HepG2 (cell line): Measurements from ENCODE around the gene FBXL13. TPM values are rescaled to one million over a fixed set of nuclear protein-coding genes. Genes with fewer than 3 reads are reported as not detected.

Experiments used
- ATAC-seq: fragments of 200-7000 bp; cut with Tn5 transposase; 3 replicates; pipeline ENCODE4 v1.9.1; 2020; ENCODE audit warnings: mild to moderate bottlenecking, moderate library complexity
- BruUV-seq: library from RNA; stranded (reverse); fragments of 400-500 nt; replicated peaks from 2 replicates; lab custom pipeline; 2021; lab: Mats Ljungman, UMichigan
- CTCF ChIA-PET: fragments of 300-600 bp; formaldehyde crosslinking; extraction: SDS; loops from one replicate; lab custom pipeline; 2021; ENCODE audit warnings: low total read pairs, inconsistent platforms, low intra/inter-chr PET ratio; lab: Yijun Ruan, JAX
- POLR2A ChIA-PET: fragments of 350-600 bp; sonication (Branson Sonifier 250); formaldehyde crosslinking; loops from one replicate; lab custom pipeline; 2020; ENCODE audit warnings: antibody characterized with exemption, inconsistent platforms; lab: Yijun Ruan, JAX
- DNase-seq: peaks from one replicate; pipeline ENCODE4 v3.0.0-alpha.2; 2015; ENCODE audit warnings: low spot score
- FAIRE-seq: peaks from 3 replicates; lab custom pipeline; 2011; peaks lifted over from hg19 to GRCh38; lab: Jason Lieb, UNC
- H2AFZ ChIP-seq: one replicate; pipeline ENCODE4 v1.6.1; 2011; ENCODE audit warnings: low read length, inconsistent platforms
- H3K27ac ChIP-seq: fragments of 300-600 bp; 3 replicates; pipeline ENCODE4 v1.8.0; 2011; ENCODE audit warnings: mixed run types, mild to moderate bottlenecking, mixed read lengths, low read length, inconsistent platforms; ENCODE audit not compliant: insufficient read depth; ENCODE audit errors: extremely low read length
- H3K27me3 ChIP-seq, 2 experiments: fragments of 200-600 bp in 1 of 2; 2 replicates in 1 of 2; 3 replicates in 1 of 2; pipeline versions ENCODE4 v1.6.0 to v1.8.0; 2011; ENCODE audit warnings: low read length in 2 of 2, mild to moderate bottlenecking in 2 of 2, moderate library complexity in 2 of 2, inconsistent platforms in 1 of 2; ENCODE audit not compliant: insufficient read depth in 2 of 2, control insufficient read depth in 1 of 2
- H3K36me3 ChIP-seq, 2 experiments: fragments of 200-600 bp in 1 of 2; replicated peaks in 1 of 2; 2 replicates in 1 of 2; 3 replicates in 1 of 2; pipeline versions ENCODE4 v1.5.1 to v1.8.0; 2011; ENCODE audit warnings: low read length in 2 of 2, inconsistent platforms in 1 of 2; ENCODE audit not compliant: insufficient read depth in 2 of 2, control insufficient read depth in 1 of 2
- H3K4me1 ChIP-seq: 2 replicates; pipeline ENCODE4 v1.5.1; 2012; ENCODE audit warnings: low read length, inconsistent platforms; ENCODE audit not compliant: insufficient read depth
- H3K4me2 ChIP-seq: 2 replicates; pipeline ENCODE4 v1.6.0; 2011; ENCODE audit warnings: low read depth, low read length, inconsistent platforms
- H3K4me3 ChIP-seq, 3 experiments: fragments of 200-600 bp in 1 of 3; sonication (generic), shearing (Covaris generic) in 1 of 3; replicated peaks in 1 of 3; 2 replicates each; pipeline ENCODE4 v1.5.1; 2011 to 2016; ENCODE audit warnings: low read length in 3 of 3, inconsistent platforms in 2 of 3, low read depth in 2 of 3, mild to moderate bottlenecking in 2 of 3, control low read depth in 1 of 3, mixed read lengths in 1 of 3; ENCODE audit not compliant: insufficient read depth in 1 of 3
- H3K79me2 ChIP-seq: one replicate; pipeline ENCODE4 v1.6.1; 2011; ENCODE audit warnings: low read length, inconsistent platforms; ENCODE audit not compliant: insufficient read depth
- H3K9ac ChIP-seq: 2 replicates; pipeline ENCODE4 v1.6.0; 2011; ENCODE audit warnings: mild to moderate bottlenecking, low read depth, low read length, inconsistent platforms; ENCODE audit not compliant: insufficient read depth
- H3K9me3 ChIP-seq: 2 replicates; pipeline ENCODE4 v1.5.1; 2012; ENCODE audit warnings: mild to moderate bottlenecking, low read length
- H4K20me1 ChIP-seq: 2 replicates; pipeline ENCODE4 v1.6.0; 2011; ENCODE audit warnings: inconsistent platforms, mild to moderate bottlenecking, low read length, moderate library complexity; ENCODE audit not compliant: insufficient read depth
- ARID3A ChIP-seq: IDR thresholded peaks from 2 replicates; pipeline ENCODE4 v1.6.1; 2012; ENCODE audit warnings: low read depth, low read length, improper control_type of control experiment
- CENPT ChIP-seq: sonication (generic); formaldehyde crosslinking; IDR thresholded peaks from 2 replicates; pipeline ENCODE4 v1.8.0; 2022; ENCODE audit warnings: low read depth, mild to moderate bottlenecking, moderate library complexity, missing genetic modification reagents
- CTCF ChIP-seq: sonication (generic); formaldehyde crosslinking; IDR thresholded peaks from 2 replicates; pipeline ENCODE4 v1.5.0; 2020; ENCODE audit warnings: mild to moderate bottlenecking, missing genetic modification reagents, moderate library complexity
- FOXA1 ChIP-seq, 2 experiments: fragments of 450-650 bp in 1 of 2; sonication (generic) in 1 of 2; formaldehyde crosslinking in 1 of 2; IDR thresholded peaks; 2 replicates each; pipeline versions ENCODE4 v1.4.0 to v1.6.1; 2016 to 2020; ENCODE audit warnings: missing genetic modification reagents in 1 of 2
- GZF1 ChIP-seq: sonication (generic); formaldehyde crosslinking; IDR thresholded peaks from 2 replicates; pipeline ENCODE4 v1.5.1; 2020; ENCODE audit warnings: mild to moderate bottlenecking, missing genetic modification reagents
- HHEX ChIP-seq: IDR thresholded peaks from 2 replicates; pipeline ENCODE4 v1.6.1; 2016; ENCODE audit warnings: control low read depth
- NFIB ChIP-seq: sonication (generic); formaldehyde crosslinking; IDR thresholded peaks from 2 replicates; pipeline ENCODE4 v1.9.0; 2021; ENCODE audit warnings: missing genetic modification reagents, mild to moderate bottlenecking, borderline replicate concordance
- PLRG1 ChIP-seq: fragments of 450-650 bp; conservative IDR thresholded peaks from 2 replicates; pipeline ENCODE4 v1.6.1; 2016
- ZBTB42 ChIP-seq: sonication (generic); formaldehyde crosslinking; IDR thresholded peaks from 2 replicates; pipeline ENCODE4 v1.5.0; 2020; ENCODE audit warnings: mild to moderate bottlenecking, missing genetic modification reagents
- ZNF251 ChIP-seq: sonication (generic); formaldehyde crosslinking; IDR thresholded peaks from 2 replicates; pipeline ENCODE4 v1.9.0; 2021; ENCODE audit warnings: mild to moderate bottlenecking, missing genetic modification reagents
- ZSCAN20 ChIP-seq: sonication (generic); formaldehyde crosslinking; IDR thresholded peaks from 2 replicates; pipeline ENCODE4 v1.4.0; 2020; ENCODE audit warnings: missing genetic modification reagents, mild to moderate bottlenecking, borderline replicate concordance
- WGBS: methylation state at CpG from one replicate; pipeline ENCODE4 v1.1.6; 2017; ENCODE audit warnings: low lambda C conversion rate; 5-methylcytosine and 5-hydroxymethylcytosine counted together
- in situ Hi-C: cut with HindIII; loops from 2 replicates; pipeline ENCODE4 v1.10.0; 2017; ENCODE audit warnings: low pct_unique_long_range_greater_than_20kb; ENCODE audit not compliant: extremely low pct_ligation_motif_present
- intact Hi-C: fragments of 100-400 bp; cut with micrococcal nuclease; formaldehyde crosslinking; loops from one replicate; pipeline ENCODE4 v1.10.0; 2022; ENCODE audit not compliant: unreplicated experiment
- polyA plus RNA-seq, 8 experiments: library from polyadenylated mRNA; depleted of rRNA in 3 of 8; stranded (reverse) in 7 of 8; unstranded in 1 of 8; fragments of >200 nt; fragmentation: Illumina TruSeq in 4 of 8; extraction: Trizol in 4 of 8; gene quantifications; 2 replicates each; pipeline versions ENCODE4 v1.2.1 to v1.2.3, GENCODE V29; 2011 to 2016; ENCODE audit warnings: low read depth in 4 of 8, missing spikeins in 1 of 8, mixed read lengths in 1 of 8; ENCODE audit not compliant: insufficient read depth in 1 of 8
- total RNA-seq, 5 experiments: library from RNA; depleted of rRNA; stranded (reverse); fragments of >200 nt; fragmentation: Illumina TruSeq; extraction: Trizol; gene quantifications; 2 replicates each; pipeline ENCODE4 v1.2.3, GENCODE V29; 2016; ENCODE audit warnings: low read depth in 1 of 5
- TF ChIP-seq, protein P1 (sequence below): sonication (generic); formaldehyde crosslinking; IDR thresholded peaks from 2 replicates; pipeline ENCODE4 v1.4.0; 2020; ENCODE audit warnings: missing genetic modification reagents, borderline replicate concordance
- TF ChIP-seq, protein P2 (sequence below): sonication (generic); formaldehyde crosslinking; IDR thresholded peaks from 2 replicates; pipeline ENCODE4 v1.8.0; 2022; ENCODE audit warnings: mild to moderate bottlenecking, missing genetic modification reagents, borderline replicate concordance

Gene FBXL13
- total and polyA plus RNA-seq, 2 of the 13 experiments (the other 11 are each of a cell fraction or from before 2014, with no cell fraction given): 0.24 to 0.77 TPM

DNA sequence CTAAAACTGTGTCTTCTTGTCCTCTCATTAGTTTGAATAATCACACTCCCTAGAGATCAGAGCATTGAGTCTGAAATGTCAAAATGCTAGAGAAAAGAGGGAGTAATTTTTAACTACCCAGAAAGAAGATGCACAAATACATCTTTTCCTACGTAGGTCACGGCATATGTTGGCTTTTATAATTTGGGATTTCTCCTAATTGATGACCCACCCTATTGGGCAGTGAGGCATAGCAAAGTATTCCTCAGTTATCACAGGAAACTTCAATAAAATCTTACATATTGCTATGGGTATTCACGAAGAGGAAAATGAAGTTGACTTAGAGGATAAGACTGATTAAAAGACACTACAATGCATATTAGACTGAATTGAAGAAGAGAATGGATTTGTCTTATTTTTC is 25.8 kb upstream of the FBXL13 start (continued):
- TF ChIP-seq, protein P1, sequence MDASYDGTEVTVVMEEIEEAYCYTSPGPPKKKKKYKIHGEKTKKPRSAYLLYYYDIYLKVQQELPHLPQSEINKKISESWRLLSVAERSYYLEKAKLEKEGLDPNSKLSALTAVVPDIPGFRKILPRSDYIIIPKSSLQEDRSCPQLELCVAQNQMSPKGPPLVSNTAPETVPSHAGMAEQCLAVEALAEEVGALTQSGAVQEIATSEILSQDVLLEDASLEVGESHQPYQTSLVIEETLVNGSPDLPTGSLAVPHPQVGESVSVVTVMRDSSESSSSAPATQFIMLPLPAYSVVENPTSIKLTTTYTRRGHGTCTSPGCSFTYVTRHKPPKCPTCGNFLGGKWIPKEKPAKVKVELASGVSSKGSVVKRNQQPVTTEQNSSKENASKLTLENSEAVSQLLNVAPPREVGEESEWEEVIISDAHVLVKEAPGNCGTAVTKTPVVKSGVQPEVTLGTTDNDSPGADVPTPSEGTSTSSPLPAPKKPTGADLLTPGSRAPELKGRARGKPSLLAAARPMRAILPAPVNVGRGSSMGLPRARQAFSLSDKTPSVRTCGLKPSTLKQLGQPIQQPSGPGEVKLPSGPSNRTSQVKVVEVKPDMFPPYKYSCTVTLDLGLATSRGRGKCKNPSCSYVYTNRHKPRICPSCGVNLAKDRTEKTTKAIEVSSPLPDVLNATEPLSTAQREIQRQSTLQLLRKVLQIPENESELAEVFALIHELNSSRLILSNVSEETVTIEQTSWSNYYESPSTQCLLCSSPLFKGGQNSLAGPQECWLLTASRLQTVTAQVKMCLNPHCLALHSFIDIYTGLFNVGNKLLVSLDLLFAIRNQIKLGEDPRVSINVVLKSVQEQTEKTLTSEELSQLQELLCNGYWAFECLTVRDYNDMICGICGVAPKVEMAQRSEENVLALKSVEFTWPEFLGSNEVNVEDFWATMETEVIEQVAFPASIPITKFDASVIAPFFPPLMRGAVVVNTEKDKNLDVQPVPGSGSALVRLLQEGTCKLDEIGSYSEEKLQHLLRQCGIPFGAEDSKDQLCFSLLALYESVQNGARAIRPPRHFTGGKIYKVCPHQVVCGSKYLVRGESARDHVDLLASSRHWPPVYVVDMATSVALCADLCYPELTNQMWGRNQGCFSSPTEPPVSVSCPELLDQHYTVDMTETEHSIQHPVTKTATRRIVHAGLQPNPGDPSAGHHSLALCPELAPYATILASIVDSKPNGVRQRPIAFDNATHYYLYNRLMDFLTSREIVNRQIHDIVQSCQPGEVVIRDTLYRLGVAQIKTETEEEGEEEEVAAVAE (CRISPR knock-in tag): no peak
- TF ChIP-seq FOXA1 (IDR thresholded peaks at IDR 0.05) (no peak), FOXA1 (CRISPR knock-in tag; IDR thresholded peaks at IDR 0.05) (no peak), CENPT (CRISPR knock-in tag) (no peak), PLRG1 (no peak), ZNF251 (no peak)
- TF ChIP-seq, all 625 proteins: peak for 0

GRCh38 chr7:103097041-103097440 is 22.4 kb upstream of the FBXL13 start:
- no peak for ATAC-seq
- in situ Hi-C loops (no loop called here), intact Hi-C loops (no loop called here)
- Histone ChIP-seq H4K20me1 (no peaks in the 10 kb centered on the region), H3K79me2 (no peaks in the 10 kb centered on the region), H3K9ac (no peak overlapping the region), H2AFZ (no peak overlapping the region), H3K9me3 (no peaks in the 10 kb centered on the region), H3K4me3 (no peak overlapping the region), H3K4me2 (no peak overlapping the region), H3K4me1 (no peaks in the 10 kb centered on the region), H3K27ac (no peak overlapping the region), H3K27me3 (no peaks in the 10 kb centered on the region), H3K36me3 (peaks cover 0 to 13% of the 10 kb centered on the region in 2 experiments; a peak in 4 of 5 replicates)
- no peak for DNase-seq
- BruUV-seq: no TSS peak
- ChIA-PET POLR2A (no interaction called here), CTCF (no interaction called here)
- 98% methylated on average over 2 of the region's 2 CpGs for WGBS
- FAIRE-seq: no peak
- TF ChIP-seq, protein P2, sequence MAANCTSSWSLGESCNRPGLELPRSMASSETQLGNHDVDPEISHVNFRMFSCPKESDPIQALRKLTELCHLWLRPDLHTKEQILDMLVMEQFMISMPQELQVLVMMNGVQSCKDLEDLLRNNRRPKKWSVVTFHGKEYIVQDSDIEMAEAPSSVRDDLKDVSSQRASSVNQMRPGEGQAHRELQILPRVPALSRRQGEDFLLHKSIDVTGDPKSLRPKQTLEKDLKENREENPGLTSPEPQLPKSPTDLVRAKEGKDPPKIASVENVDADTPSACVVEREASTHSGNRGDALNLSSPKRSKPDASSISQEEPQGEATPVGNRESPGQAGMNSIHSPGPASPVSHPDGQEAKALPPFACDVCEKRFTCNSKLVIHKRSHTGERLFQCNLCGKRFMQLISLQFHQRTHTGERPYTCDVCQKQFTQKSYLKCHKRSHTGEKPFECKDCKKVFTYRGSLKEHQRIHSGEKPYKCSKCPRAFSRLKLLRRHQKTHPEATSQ (CRISPR knock-in tag): no peak
- no peak for TF ChIP-seq CTCF (CRISPR knock-in tag)
- no peak for TF ChIP-seq HHEX (CRISPR knock-in tag)
- TF ChIP-seq NFIB: no peak
- no peak for TF ChIP-seq ZSCAN20 (CRISPR knock-in tag)
- TF ChIP-seq GZF1 (CRISPR knock-in tag): no peak
- TF ChIP-seq ZBTB42 (CRISPR knock-in tag): no peak
- TF ChIP-seq ARID3A: no peak
